Lung (tissue), 12 donors: ENCODE results near the gene E2F6. TPM values are rescaled to one million over a fixed set of nuclear protein-coding genes. Genes with fewer than 3 reads are reported as not detected.
"Not testable (repeated sequence)": the region's sequence is repeated elsewhere in the genome, so short reads cannot be mapped to it uniquely, and the experiment has no call there.

Experiments used
- ATAC-seq: fragments of 200-7000 bp; cut with Tn5 transposase; one replicate; pipeline ENCODE4 v1.9.1; 2020; ENCODE audit warnings: moderate number of reproducible peaks; ENCODE audit not compliant: insufficient read depth, low FRiP score
- DNase-seq, 3 donors: peaks; one replicate each; pipeline ENCODE4 v3.0.0-alpha.2; 2013 to 2017
- H3K27ac ChIP-seq, 2 donors: one replicate each; pipeline ENCODE4 v1.5.1; 2013; ENCODE audit warnings: mild to moderate bottlenecking in 2 of 2, moderate library complexity in 2 of 2, control low read depth in 1 of 2, inconsistent platforms in 1 of 2, low read depth in 1 of 2, low read length in 1 of 2
- H3K27me3 ChIP-seq, 3 donors: one replicate each; pipeline ENCODE4 v1.5.1; 2013; ENCODE audit warnings: low read length in 2 of 3; ENCODE audit not compliant: control insufficient read depth in 3 of 3, insufficient read depth in 3 of 3
- H3K36me3 ChIP-seq, 4 donors: one replicate each; pipeline ENCODE4 v1.5.1; 2013; ENCODE audit warnings: low read length in 4 of 4, mild to moderate bottlenecking in 1 of 4, moderate library complexity in 1 of 4; ENCODE audit not compliant: control insufficient read depth in 4 of 4, insufficient read depth in 4 of 4
- H3K4me1 ChIP-seq, 5 donors: one replicate each; pipeline ENCODE4 v1.5.1; 2013; ENCODE audit warnings: low read length in 5 of 5, mild to moderate bottlenecking in 2 of 5, moderate library complexity in 1 of 5; ENCODE audit not compliant: control insufficient read depth in 5 of 5, insufficient read depth in 5 of 5
- H3K4me3 ChIP-seq: one replicate; pipeline ENCODE4 v1.5.1; 2013; ENCODE audit warnings: mild to moderate bottlenecking, control low read depth, moderate library complexity
- H3K9ac ChIP-seq, 2 donors: one replicate each; pipeline ENCODE4 v1.5.1; 2013; ENCODE audit warnings: low read length in 2 of 2, control low read depth in 1 of 2; ENCODE audit not compliant: insufficient read depth in 1 of 2
- H3K9me3 ChIP-seq, 4 donors: one replicate each; pipeline ENCODE4 v1.5.1; 2013; ENCODE audit warnings: low read length in 3 of 4, mild to moderate bottlenecking in 1 of 4, moderate library complexity in 1 of 4; ENCODE audit not compliant: control insufficient read depth in 4 of 4, insufficient read depth in 3 of 4
- CTCF ChIP-seq: IDR thresholded peaks from 2 replicates; pipeline ENCODE4 v1.5.1; 2012; ENCODE audit warnings: mild to moderate bottlenecking; ENCODE audit errors: control extremely low read depth, extremely low read depth
- WGBS, 2 donors: extraction: QIAGEN DNeasy Blood & Tissue Kit; methylation state at CpG; one replicate each; pipeline ENCODE4 v1.1.7; 2013; 5-methylcytosine and 5-hydroxymethylcytosine counted together
- polyA plus RNA-seq, 2 donors: library from polyadenylated mRNA; stranded (reverse); fragments of 200-250 nt; gene quantifications; one replicate each; pipeline ENCODE4 v1.2.1, GENCODE V29; 2013
- total RNA-seq, 2 donors: library from RNA; depleted of rRNA in 1 of 2; stranded (reverse); fragments of >200 nt in 1 of 2; gene quantifications; one replicate each; pipeline ENCODE4 v1.2.1, GENCODE V29; 2014 to 2021
- donor health status: control.
- donor health status: control.
- donor health status: Bipolar disorder and iron deficiency.
- donor health status: healthy.
- donor health status: DM: yes; HTN: yes; CAD: no.

E2F6 gene
- total and polyA plus RNA-seq, 4 donors, result 8.5 to 13.8 (median 11.1) TPM

GRCh38 chr2:11406267-11406957 is 59.5 kb downstream of the E2F6 start:
- WGBS, 2 donors, result 77 to 80% methylated on average over 18 of the region's 18 CpGs

GRCh38 chr2:11405599-11406266 is 60.2 kb downstream of the E2F6 start:
- Histone ChIP-seq H3K36me3 (no peaks in the 10 kb centered on the region), H3K9me3 (no peaks in the 10 kb centered on the region), H3K4me1 (peaks cover 0 to 23% (median 3%) of the 10 kb centered on the region in 5 donors), H3K27me3 (no peaks in the 10 kb centered on the region), H3K4me3 (no peak overlapping the region), H3K9ac (peak overlapping the region in 1 of 2 donors; percentile 61), H3K27ac (peak overlapping the region; percentile 18 to 50)
- no peak for TF ChIP-seq CTCF
- DNase-seq (no peak), ATAC-seq (no peak)
- WGBS, 2 donors, result 79 to 84% methylated on average over 5 of the region's 5 CpGs

More at GRCh38 chr2:11406267-11406957, 59.5 kb downstream of the E2F6 start:
- DNase-seq (peak; percentile 59 to 88 (median 79)), ATAC-seq (no peak)
- no peaks in the 10 kb centered on the region for H3K36me3 ChIP-seq
- no peak overlapping the region for H3K4me3 ChIP-seq
- H3K27ac ChIP-seq, result peak overlapping the region in 1 of 2 donors; percentile 18
- no peak for TF ChIP-seq CTCF
- peak overlapping the region in 1 of 2 donors; percentile 61 for H3K9ac ChIP-seq
- H3K4me1 ChIP-seq, result peaks cover 0 to 30% (median 3%) of the 10 kb centered on the region in 5 donors
- H3K9me3 ChIP-seq, result no peaks in the 10 kb centered on the region
- H3K27me3 ChIP-seq, result no peaks in the 10 kb centered on the region

DNA sequence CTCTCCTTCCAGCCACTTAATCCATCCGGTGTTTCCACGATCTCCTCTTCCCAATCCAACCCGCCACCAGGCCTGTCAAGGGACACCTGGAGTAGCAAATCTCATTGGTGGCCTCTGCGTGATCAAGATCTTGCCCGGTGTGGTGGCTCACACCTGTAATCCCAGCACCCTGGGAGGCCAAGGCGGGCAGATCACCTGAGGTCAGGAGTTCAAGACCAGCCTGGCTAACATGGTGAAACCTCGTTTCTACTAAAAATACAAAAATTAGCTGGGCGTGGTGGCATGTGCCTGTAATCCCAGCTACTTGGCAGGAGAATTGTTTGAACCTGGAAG is 60.9 kb downstream of the E2F6 start:
- not testable (repeated sequence) for H3K27me3 ChIP-seq, DNase-seq, H3K9me3 ChIP-seq, ATAC-seq, H3K36me3 ChIP-seq, H3K4me3 ChIP-seq, H3K9ac ChIP-seq
- Histone ChIP-seq H3K27ac (peak overlapping the region in 1 of 2 donors; percentile 7), H3K4me1 (peaks cover 0 to 23% (median 3%) of the 10 kb centered on the region in 5 donors)
- WGBS, 2 donors, result 88 to 93% methylated on average over 8 of the region's 8 CpGs

GRCh38 chr2:11404376-11405073 is 61.4 kb downstream of the E2F6 start:
- ATAC-seq (no peak), DNase-seq (no peak)
- no peak for TF ChIP-seq CTCF

More at GRCh38 chr2:11404376-11405073, 61.4 kb downstream of the E2F6 start:
- Histone ChIP-seq H3K4me1 (peaks cover 0 to 23% (median 3%) of the 10 kb centered on the region in 5 donors), H3K36me3 (no peaks in the 10 kb centered on the region), H3K27ac (peak overlapping the region; percentile 7 to 63), H3K9ac (no peak overlapping the region), H3K4me3 (no peak overlapping the region), H3K27me3 (no peaks in the 10 kb centered on the region), H3K9me3 (no peaks in the 10 kb centered on the region)
- 84 to 89% methylated on average over 7 of the region's 7 CpGs for WGBS, 2 donors
